Skin epidermis (tissue), 12 donors: ENCODE results near the gene MB.

Experiments
- H3K27ac ChIP-seq, 21 experiments: fragments of 200-600 bp; sonication (generic) in 11 of 21; one replicate each; pipeline ENCODE4 v1.5.0; 2020; ENCODE audit warnings: mild to moderate bottlenecking in 3 of 21, inconsistent platforms in 2 of 21, moderate library complexity in 2 of 21
- H3K4me3 ChIP-seq, 7 experiments: fragments of 200-600 bp; sonication (generic) in 2 of 7; one replicate each; pipeline ENCODE4 v1.5.0; 2020; ENCODE audit warnings: inconsistent platforms in 2 of 7, mild to moderate bottlenecking in 2 of 7, moderate library complexity in 1 of 7

The MB gene

GRCh38 chr22:35582861-35583670 is 34.1 kb downstream of the MB start:
- Histone ChIP-seq H3K4me3 (no peak overlapping the region), H3K27ac (no peak overlapping the region)

DNA sequence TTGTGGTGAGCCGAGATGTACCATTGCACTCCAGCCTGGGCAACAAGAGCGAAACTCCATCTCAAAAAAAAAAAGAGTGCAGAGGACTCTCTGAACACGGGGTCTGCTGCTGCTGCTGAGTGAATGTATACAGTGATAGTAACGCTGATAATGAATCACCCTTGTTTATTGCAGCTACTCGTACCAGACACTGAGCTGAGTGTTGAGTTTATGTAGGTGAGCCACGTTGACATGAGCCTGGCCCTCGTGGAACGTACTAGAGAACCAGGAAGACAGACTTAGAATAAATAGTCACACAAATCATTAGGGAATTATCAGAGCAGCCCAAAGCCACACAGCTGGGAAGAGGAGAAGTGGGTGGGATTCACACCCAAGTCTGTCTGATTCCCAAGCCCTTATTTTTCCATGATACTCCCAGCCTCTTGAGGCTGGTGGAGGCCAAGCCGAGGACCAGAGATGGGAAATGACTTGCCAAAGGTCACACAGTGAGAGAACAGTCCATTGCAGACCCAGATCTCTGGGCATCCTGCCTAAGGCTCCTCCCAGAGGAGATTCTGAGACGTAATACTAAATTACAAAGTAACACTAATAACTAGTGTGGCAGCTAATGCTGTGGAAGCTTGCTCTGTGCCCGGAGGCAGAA is 34.8 kb downstream of the MB start:
- H3K4me3 ChIP-seq: no peak overlapping the region
- no peak overlapping the region for H3K27ac ChIP-seq

DNA sequence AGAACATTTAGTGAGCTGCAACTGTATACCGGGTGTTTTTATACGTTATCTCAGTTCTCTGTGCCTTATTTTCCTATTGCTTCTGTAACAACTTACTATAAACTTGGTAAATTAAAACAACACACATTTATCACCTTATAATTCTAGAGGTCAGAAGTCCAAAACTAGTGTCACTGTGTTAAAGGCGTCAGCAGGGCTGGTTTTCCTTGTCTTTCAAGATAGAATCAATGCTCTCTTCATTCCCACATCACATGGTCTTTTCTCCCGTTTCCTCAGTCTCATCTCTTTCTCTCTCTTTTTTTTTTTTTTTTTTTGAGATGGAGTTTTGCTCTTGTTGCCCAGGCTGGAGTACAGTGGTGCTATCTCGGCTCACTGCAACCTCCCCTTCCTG is 36.1 kb downstream of the MB start:
- H3K4me3 ChIP-seq: no peak overlapping the region
- H3K27ac ChIP-seq: no peak overlapping the region

GRCh38 chr22:35580351-35581022 is 36.6 kb downstream of the MB start:
- no peak overlapping the region for H3K4me3 ChIP-seq
- no peak overlapping the region for H3K27ac ChIP-seq

GRCh38 chr22:35578836-35579575 is 38.1 kb downstream of the MB start:
- Histone ChIP-seq H3K27ac (no peak overlapping the region), H3K4me3 (no peak overlapping the region)

DNA sequence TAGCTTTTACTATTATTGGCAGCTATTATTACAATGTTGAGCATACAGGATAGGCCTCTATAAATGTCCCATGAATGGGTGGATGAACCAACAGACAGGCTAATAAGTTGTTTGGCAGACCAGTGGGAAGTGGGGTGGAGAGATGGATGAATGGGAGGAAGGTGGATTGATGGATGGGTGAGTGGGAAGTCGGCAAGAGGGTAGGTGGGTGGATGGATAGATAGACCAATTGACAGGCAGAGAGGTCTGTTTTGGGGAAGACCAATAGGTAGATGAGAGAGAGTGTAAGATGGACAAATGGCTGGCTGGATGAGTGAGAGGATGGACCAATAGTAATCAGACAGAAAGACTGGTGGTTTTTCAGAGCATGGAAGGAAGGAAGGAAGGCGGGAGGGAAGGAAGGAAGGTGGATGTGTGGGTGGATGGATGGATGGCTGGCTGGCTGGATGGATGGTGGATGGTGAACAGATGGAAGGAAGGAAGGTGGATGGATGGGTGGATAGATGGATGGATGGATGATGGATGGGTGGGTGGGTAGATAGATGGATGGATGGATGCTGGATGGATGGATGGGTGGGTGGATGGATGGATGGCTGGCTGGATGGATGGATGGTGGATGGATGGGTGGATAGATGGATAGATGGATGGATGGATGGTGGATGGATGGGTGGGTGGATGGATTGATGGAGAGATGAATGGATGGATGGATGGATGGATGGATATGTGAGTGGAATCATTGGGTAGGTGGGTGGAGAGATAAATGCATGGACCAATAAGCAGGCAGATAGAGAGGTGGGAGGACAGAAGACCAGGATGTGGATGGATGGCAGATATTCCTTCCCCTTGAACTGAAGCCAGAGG is 39.1 kb downstream of the MB start:
- Histone ChIP-seq H3K4me3 (no peak overlapping the region), H3K27ac (no peak overlapping the region)

DNA sequence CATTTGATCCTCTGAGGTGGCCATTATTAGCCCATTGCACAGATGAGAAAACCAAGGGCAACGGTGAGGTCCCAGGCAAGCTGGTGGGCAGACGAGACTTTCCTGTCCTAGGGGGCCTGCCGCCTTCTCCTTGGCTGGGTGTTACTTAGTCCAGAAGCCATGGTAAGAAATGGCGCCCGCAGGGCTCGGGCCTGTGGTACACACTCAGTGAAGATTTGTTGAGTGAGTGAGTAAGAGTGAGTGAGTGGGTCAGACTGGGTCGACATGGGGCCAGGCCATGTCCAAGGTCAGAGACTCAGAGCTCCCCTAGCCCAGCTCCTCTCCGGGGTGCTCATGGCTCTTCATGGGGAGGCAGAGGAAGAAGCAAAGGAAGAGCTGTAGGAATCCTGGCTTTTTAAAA is 40.5 kb downstream of the MB start:
- H3K4me3 ChIP-seq: no peak overlapping the region
- H3K27ac ChIP-seq: no peak overlapping the region

DNA sequence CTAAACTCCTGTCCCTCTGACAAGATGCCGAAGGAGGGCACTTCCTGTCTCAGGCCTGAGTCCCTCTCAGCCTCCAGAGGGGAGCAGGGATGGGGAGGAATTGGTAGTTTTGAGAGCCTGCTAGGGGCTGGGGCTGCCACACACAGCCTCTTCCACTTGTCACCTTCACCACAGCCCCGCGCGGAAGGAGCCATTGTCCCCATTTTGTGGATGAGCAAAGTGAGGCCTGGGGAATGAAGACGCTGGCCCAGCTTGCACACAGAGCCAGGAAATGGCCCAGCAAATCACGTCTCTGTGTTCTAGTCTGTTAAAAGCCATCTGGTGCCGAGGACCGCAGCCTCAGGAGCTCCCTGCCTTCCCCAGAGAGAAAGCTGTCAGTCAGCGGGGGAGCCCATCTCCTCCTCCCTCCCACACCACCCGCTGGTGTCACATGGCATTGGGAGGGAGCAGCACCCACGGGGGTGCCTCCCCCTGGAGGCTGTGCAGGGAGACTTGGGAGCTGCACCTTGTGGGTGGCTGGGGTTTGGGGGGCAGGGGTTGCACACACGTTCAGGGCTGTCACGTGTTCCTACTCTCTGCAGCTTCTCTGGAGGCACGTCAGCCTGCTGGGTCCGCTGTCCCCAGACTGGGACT is 41.9 kb downstream of the MB start:
- no peak overlapping the region for H3K4me3 ChIP-seq
- H3K27ac ChIP-seq: no peak overlapping the region

GRCh38 chr22:35572556-35572955 is 44.6 kb downstream of the MB start:
- Histone ChIP-seq H3K27ac (no peak overlapping the region), H3K4me3 (no peak overlapping the region)

GRCh38 chr22:35570686-35571194 is 46.4 kb downstream of the MB start:
- Histone ChIP-seq H3K27ac (no peak overlapping the region), H3K4me3 (no peak overlapping the region)

DNA sequence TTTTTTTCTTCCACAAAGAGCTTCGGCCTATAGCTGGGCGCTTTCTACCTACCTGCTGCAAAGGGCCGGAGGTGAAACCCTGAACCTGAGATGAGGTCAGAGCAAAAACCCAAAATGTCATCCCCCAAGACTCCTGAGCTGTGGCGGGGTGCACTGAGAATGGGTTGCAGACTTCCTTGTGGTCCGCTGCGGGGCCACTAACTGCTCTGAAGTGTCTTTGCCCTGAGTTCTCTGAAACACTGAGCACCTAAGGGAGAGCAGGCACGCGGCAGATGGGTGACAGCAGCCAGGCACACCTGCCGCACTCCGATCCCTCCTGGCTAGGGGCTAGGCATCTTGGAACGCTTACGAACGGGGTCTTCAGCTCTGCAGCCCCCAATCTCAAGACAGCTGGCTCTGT is 47.2 kb downstream of the MB start:
- H3K4me3 ChIP-seq: no peak overlapping the region

GRCh38 chr22:35568751-35569739 is 48.1 kb downstream of the MB start:
- Histone ChIP-seq H3K4me3 (no peak overlapping the region), H3K27ac (peak overlapping the region in 2 of 21 experiments; percentile 9 to 38)

More for the DNA sequence above, 47.2 kb downstream of the MB start:
- no peak overlapping the region for H3K27ac ChIP-seq

GRCh38 chr22:35567351-35568141 is 49.6 kb downstream of the MB start:
- no peak overlapping the region for H3K4me3 ChIP-seq
- no peak overlapping the region for H3K27ac ChIP-seq

GRCh38 chr22:35564975-35565867 is 51.9 kb downstream of the MB start:
- Histone ChIP-seq H3K4me3 (no peak overlapping the region), H3K27ac (no peak overlapping the region)

- Histone ChIP-seq H3K27ac (no peak overlapping the region), H3K4me3 (no peak overlapping the region)
These were observed 53.9 kb downstream of the MB start for GRCh38 chr22:35563211-35563610.
